Fibroblast of lung (primary cell): ENCODE results near the gene LMAN1L.

ENCODE experiments used
- EZH2 ChIP-seq: IDR thresholded peaks from 2 replicates; pipeline ENCODE4 v1.5.1; 2012; ENCODE audit warnings: low read length, control low read depth, mild to moderate bottlenecking; ENCODE audit errors: missing control alignments
- TF ChIP-seq, protein P1 (sequence below), 2 donors: IDR thresholded peaks in 1 of 2; conservative IDR thresholded peaks in 1 of 2; 1 replicate in 1 of 2; 2 replicates in 1 of 2; pipeline ENCODE4 v1.5.1; 2011 to 2012; ENCODE audit warnings: low read length in 2 of 2, control low read depth in 1 of 2, inconsistent platforms in 1 of 2, low read depth in 1 of 2, mild to moderate bottlenecking in 1 of 2

DNA sequence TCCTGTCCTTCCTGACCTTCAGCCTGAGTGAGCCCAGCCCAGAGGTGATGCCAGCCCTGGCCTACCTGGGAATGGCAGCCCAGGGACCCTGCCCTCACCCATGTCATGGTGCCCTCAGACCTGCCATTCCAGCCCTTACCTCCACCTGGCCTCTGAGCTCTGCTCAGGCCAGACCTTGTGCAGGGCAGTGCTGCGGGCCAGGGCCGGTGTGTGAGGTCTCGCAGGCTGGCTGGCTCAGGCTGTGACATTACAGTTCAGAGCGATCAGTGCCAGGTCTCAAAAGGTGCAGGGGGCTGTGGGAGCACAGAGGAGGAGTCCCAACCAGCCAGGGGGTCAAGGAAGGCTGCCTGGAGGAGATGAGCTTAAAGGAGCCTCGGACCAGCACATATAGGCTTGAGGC, 7.4 kb downstream of the LMAN1L start:
- TF ChIP-seq, protein P1, sequence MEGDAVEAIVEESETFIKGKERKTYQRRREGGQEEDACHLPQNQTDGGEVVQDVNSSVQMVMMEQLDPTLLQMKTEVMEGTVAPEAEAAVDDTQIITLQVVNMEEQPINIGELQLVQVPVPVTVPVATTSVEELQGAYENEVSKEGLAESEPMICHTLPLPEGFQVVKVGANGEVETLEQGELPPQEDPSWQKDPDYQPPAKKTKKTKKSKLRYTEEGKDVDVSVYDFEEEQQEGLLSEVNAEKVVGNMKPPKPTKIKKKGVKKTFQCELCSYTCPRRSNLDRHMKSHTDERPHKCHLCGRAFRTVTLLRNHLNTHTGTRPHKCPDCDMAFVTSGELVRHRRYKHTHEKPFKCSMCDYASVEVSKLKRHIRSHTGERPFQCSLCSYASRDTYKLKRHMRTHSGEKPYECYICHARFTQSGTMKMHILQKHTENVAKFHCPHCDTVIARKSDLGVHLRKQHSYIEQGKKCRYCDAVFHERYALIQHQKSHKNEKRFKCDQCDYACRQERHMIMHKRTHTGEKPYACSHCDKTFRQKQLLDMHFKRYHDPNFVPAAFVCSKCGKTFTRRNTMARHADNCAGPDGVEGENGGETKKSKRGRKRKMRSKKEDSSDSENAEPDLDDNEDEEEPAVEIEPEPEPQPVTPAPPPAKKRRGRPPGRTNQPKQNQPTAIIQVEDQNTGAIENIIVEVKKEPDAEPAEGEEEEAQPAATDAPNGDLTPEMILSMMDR (conservative IDR thresholded peaks at IDR 0.05 in 1 of 2, IDR thresholded peaks at IDR 0.05 in 1 of 2; ENCODE audit: low read depth in 1 of 2, low read length in 2 of 2), result no peak
- no peak for TF ChIP-seq EZH2
